GM21717 (cell line): ENCODE measurements around the gene HLA-A.
"Not testable (repeated sequence)": the region's sequence is repeated elsewhere in the genome, so short reads cannot be mapped to it uniquely, and the experiment has no call there.

Source experiments
- ATAC-seq: cut with Tn5 transposase; IDR thresholded peaks from one replicate; pipeline ENCODE4 v1.9.1; 2021; ENCODE audit warnings: mild to moderate bottlenecking, moderate library complexity; ENCODE audit not compliant: unreplicated experiment

HLA-A gene

GRCh38 chr6:29958921-29959320, 16.6 kb downstream of the HLA-A start:
- ATAC-seq, result no peak

GRCh38 chr6:29959467-29959866, 17.1 kb downstream of the HLA-A start:
- ATAC-seq, result no peak

- no peak for ATAC-seq
These were observed 19.6 kb downstream of the HLA-A start for GRCh38 chr6:29961966-29962365.

- not testable (repeated sequence) for ATAC-seq
These were observed 21.4 kb downstream of the HLA-A start for GRCh38 chr6:29963697-29964096.

- no peak for ATAC-seq
These were observed 22.2 kb downstream of the HLA-A start for GRCh38 chr6:29964518-29964886.

GRCh38 chr6:29964887-29965562, 22.7 kb downstream of the HLA-A start:
- peak; percentile 86 for ATAC-seq

- ATAC-seq, result no peak
These were observed 23.2 kb downstream of the HLA-A start for GRCh38 chr6:29965563-29965872.

GRCh38 chr6:29965873-29966601, 23.7 kb downstream of the HLA-A start:
- no peak for ATAC-seq

- no peak for ATAC-seq
These were observed 25.2 kb downstream of the HLA-A start for GRCh38 chr6:29967379-29968010.

GRCh38 chr6:29968130-29968529, 25.8 kb downstream of the HLA-A start:
- no peak for ATAC-seq

GRCh38 chr6:29968905-29969304, 26.6 kb downstream of the HLA-A start:
- no peak for ATAC-seq

- ATAC-seq, result no peak
These were observed 28.4 kb downstream of the HLA-A start for GRCh38 chr6:29970711-29971110.

GRCh38 chr6:29974901-29975560, 32.7 kb downstream of the HLA-A start:
- no peak for ATAC-seq

GRCh38 chr6:29975561-29975907, 33.2 kb downstream of the HLA-A start:
- ATAC-seq, result no peak

GRCh38 chr6:29976253-29976587, 33.9 kb downstream of the HLA-A start:
- no peak for ATAC-seq

GRCh38 chr6:29976588-29977424, 34.5 kb downstream of the HLA-A start:
- ATAC-seq, result peak; percentile 66

- ATAC-seq, result no peak
These were observed 35.0 kb downstream of the HLA-A start for GRCh38 chr6:29977425-29977727.

- ATAC-seq, result not testable (repeated sequence)
These were observed 37.7 kb downstream of the HLA-A start for GRCh38 chr6:29980013-29980412.

- ATAC-seq, result no peak
These were observed 38.2 kb downstream of the HLA-A start for GRCh38 chr6:29980511-29980910.

GRCh38 chr6:29981211-29981812, 39.0 kb downstream of the HLA-A start:
- ATAC-seq, result no peak

GRCh38 chr6:29982097-29982496, 39.8 kb downstream of the HLA-A start:
- ATAC-seq, result no peak
